ENCODE measurements around the gene NBPF8.
"Not testable (repeated sequence)": the region's sequence is repeated elsewhere in the genome, so short reads cannot be mapped to it uniquely, and the experiment has no call there.

The NBPF8 gene

DNA sequence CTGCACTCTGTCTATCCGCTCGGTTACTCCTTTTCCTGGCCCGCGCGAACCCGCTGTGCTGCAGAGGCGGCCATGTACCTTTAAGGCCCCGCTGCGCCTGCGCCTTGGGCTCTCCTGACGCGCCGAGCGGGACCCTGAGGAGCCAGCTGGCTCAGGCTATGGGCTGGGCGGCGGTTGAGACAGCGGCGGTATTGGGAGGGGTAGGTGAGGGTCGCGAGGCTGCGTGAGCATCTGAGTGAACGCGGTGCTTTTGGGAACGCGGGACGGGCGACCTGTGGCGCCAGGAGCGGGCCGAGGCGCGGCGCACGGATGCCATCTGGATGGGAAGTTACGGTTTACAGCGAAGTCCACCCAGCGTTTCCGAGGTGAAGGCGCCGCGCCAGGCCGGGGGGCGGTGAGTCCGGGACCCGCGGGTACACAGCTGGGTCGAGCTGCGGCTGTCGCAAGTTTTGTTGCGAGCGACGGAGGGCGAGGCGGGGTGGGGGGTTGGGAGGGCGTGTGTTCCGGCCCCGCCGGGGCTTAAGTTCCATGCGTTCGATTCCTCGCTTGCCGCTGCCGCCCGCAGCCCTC lies at the start of gene NBPF8:
NBPF8 (plus strand) TSS at position 125 of the 570 bp plus-strand sequence. CDS start 21,488 bp downstream, outside the sequence.
- peak; percentile 12 to 17 for DNase-seq

DNA sequence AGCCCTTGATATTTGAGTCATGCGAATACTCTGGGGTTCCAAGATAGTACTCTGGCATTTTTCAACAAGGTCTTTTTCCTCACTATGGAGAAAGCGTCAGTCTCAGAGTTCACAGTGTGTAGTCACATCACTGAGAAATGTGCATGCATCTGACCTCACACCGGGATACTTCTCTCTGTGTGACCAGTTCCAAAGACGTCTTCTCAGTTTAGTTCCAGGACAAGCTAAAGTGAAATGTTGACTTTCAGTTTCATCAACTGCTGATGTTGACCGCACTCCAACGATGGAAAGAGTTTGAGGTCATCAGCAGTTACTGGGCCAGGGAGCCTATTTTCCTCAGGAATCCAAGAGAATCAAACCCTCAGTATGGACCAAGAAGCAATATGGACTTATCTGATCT lies 47.1 kb upstream of the NBPF8 start:
- not testable (repeated sequence) for DNase-seq

- DNase-seq, result not testable (repeated sequence)
Observed at GRCh38 chr1:120386651-120387050, 28.2 kb upstream of the NBPF8 start.

- DNase-seq, result peak; percentile 47 to 61
Observed at GRCh38 chr1:120388597-120389126, 26.2 kb upstream of the NBPF8 start.

DNA sequence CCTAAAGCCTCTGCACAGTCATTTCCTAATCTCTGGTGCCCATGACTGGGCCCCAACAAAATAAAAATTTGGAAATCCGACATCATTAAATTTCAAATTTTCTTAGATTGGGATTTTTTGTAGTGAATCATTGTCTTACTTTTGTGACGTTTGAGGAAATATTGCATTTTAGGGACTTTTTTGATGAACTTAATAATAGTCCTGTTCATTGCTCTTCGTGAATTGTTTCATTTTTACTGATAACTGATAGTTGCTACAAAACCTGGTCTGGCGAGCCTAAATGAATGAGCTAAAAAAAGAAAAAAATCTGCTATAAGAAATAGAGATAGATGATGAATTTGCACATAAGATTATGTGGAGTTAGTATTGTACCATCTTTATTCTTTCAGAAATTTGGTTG lies 23.5 kb upstream of the NBPF8 start:
- peak; percentile 49 to 71 for DNase-seq

GRCh38 chr1:120393316-120394232 lies 21.3 kb upstream of the NBPF8 start:
- not testable (repeated sequence) for DNase-seq

DNA sequence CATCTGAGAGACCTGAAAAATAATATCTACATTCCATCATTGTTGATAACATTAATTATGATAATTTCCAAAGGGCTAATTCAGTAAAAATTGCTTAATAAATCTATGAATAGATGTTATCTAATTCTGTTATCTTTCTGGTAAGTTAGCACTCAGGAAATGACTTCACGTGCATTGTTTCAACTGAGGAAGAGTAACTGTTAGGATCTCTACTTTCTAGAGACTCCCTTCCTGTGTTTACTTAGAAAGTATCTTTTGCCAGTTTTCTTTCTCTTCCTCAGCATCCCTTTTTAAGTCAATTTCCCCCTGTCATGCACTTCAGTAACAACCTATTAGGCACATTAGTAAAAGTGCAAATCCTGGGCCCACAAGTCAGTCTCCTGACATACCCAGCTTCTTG lies 9.5 kb upstream of the NBPF8 start:
- DNase-seq, result not testable (repeated sequence)

DNA sequence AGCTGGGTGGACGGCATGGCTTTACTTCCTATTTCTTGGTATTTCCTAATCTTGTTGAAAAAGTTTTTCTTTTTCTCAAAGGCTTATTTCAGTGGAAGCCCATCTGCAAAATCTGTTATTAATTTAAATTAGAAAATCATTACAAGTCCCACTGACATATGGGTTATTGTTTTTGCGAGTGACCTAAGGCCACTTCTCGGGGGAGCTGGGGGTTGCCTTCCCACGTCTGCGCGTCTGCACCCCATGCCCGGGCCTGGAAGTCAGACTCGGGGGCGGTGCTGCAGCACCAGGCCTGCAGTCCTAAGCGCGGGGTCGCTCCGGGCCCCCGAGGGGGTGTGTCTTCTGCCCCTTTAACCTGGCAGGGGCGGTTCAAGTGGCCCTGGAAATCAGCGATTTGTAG lies 384 bp upstream of the NBPF8 start:
- peak in 1 of 2 donors; percentile 0 for DNase-seq

- peak in 1 of 2 donors; percentile 15 for DNase-seq
Observed at GRCh38 chr1:120415492-120415961, 692 bp downstream of the NBPF8 start.

GRCh38 chr1:120425063-120425462 lies 10.2 kb downstream of the NBPF8 start:
- not testable (repeated sequence) for DNase-seq

- DNase-seq, result not testable (repeated sequence)
Observed at GRCh38 chr1:120431626-120432025, 16.8 kb downstream of the NBPF8 start.

DNA sequence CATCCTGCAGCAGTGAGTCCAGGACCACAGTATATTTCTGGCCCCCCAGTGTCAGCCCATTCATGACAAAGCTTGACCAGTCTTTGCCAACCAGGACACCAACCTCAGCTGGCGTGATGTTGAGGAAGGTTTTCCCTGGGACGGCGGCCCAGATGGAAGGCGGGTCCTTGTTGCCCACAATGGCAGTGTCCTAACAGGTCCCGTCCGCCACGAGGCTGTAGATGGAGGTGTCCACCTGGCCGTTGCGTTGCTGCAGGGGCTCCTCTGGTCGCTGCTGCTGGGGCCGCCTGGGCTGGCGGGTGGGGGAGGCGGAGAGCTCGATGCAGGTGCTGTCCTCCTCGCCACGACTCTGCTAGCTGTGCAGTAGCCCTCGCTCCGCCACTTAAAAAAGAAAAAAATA lies 19.0 kb downstream of the NBPF8 start:
- DNase-seq, result not testable (repeated sequence)

DNA sequence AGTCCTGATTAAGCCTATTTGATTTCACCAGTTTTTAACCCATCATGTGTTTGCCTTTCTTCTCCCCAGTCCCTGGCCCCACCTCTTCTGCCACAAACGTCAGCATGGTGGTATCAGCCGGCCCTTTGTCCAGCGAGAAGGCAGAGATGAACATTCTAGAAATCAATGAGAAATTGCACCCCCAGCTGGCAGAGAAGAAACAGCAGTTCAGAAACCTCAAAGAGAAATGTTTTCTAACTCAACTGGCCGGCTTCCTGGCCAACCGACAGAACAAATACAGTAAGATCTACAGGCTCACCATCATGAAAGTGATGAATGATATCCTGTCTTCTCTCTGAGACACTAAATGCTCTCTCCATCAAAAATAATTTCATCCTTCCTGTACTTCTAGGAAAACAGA lies 34.3 kb downstream of the NBPF8 start:
- DNase-seq, result not testable (repeated sequence)
